CD4-positive, alpha-beta memory T cell (primary cell): Measurements from ENCODE around the gene CADM4. TPM values are rescaled to one million over a fixed set of nuclear protein-coding genes. Genes with fewer than 3 reads are reported as not detected.

Experiments
- CTCF ChIA-PET: fragments of 350-600 bp; sonication (Branson Sonifier 250); formaldehyde crosslinking; loops from one replicate; lab custom pipeline; 2021; ENCODE audit warnings: inconsistent platforms; ENCODE audit not compliant: partially characterized antibody; lab: Charles Lee
- POLR2A ChIA-PET: fragments of 350-600 bp; sonication (Branson Sonifier 250); formaldehyde crosslinking; loops from one replicate; lab custom pipeline; 2021; ENCODE audit not compliant: partially characterized antibody; lab: Charles Lee
- DNase-seq, 5 donors: peaks; one replicate each; pipeline versions ENCODE4 v3.0.0 to v3.0.0-alpha.2; 2020 to 2022; ENCODE audit warnings: mixed read lengths in 1 of 5
- H3K27ac ChIP-seq: one replicate; pipeline ENCODE4 v1.7.0; 2013; ENCODE audit warnings: low read depth, low read length
- H3K27me3 ChIP-seq: 2 replicates; pipeline ENCODE4 v1.7.0; 2013; ENCODE audit warnings: mild to moderate bottlenecking, low read length, moderate library complexity; ENCODE audit not compliant: insufficient read depth
- H3K36me3 ChIP-seq: 2 replicates; pipeline ENCODE4 v1.7.0; 2013; ENCODE audit warnings: mild to moderate bottlenecking, low read length, moderate library complexity; ENCODE audit not compliant: insufficient read depth
- H3K4me1 ChIP-seq: 2 replicates; pipeline ENCODE4 v1.7.0; 2013; ENCODE audit warnings: mild to moderate bottlenecking, low read length, moderate library complexity; ENCODE audit not compliant: insufficient read depth
- H3K4me3 ChIP-seq, 2 donors: one replicate each; pipeline ENCODE4 v1.7.0; 2013; ENCODE audit warnings: low read length in 2 of 2, mild to moderate bottlenecking in 1 of 2
- H3K9me3 ChIP-seq, 2 donors: one replicate each; pipeline ENCODE4 v1.7.0; 2013; ENCODE audit warnings: low read length in 2 of 2, control low read depth in 1 of 2; ENCODE audit not compliant: control insufficient read depth in 1 of 2
- H3K27ac Mint-ChIP-seq, 7 donors: one replicate each; pipeline ENCODE4 v1.8.0; 2020 to 2021; ENCODE audit warnings: mixed read lengths in 7 of 7, mild to moderate bottlenecking in 6 of 7, inconsistent platforms in 3 of 7, moderate library complexity in 3 of 7
- H3K27me3 Mint-ChIP-seq, 2 donors: one replicate each; pipeline ENCODE4 v1.8.0; 2020 to 2021; ENCODE audit warnings: mixed read lengths in 2 of 2
- H3K36me3 Mint-ChIP-seq, 2 donors: one replicate each; pipeline ENCODE4 v1.8.0; 2020 to 2021; ENCODE audit warnings: mixed read lengths in 2 of 2, inconsistent platforms in 1 of 2, mild to moderate bottlenecking in 1 of 2
- H3K4me1 Mint-ChIP-seq, 4 donors: one replicate each; pipeline ENCODE4 v1.8.0; 2020 to 2021; ENCODE audit warnings: mixed read lengths in 4 of 4, mild to moderate bottlenecking in 1 of 4
- H3K4me3 Mint-ChIP-seq, 8 donors: one replicate each; pipeline ENCODE4 v1.8.0; 2020 to 2021; ENCODE audit warnings: mixed read lengths in 8 of 8, mild to moderate bottlenecking in 7 of 8, moderate library complexity in 6 of 8, inconsistent platforms in 3 of 8
- H3K9me3 Mint-ChIP-seq, 8 donors: one replicate each; pipeline ENCODE4 v1.8.0; 2020 to 2021; ENCODE audit warnings: mixed read lengths in 8 of 8, mild to moderate bottlenecking in 5 of 8, inconsistent platforms in 3 of 8, moderate library complexity in 1 of 8
- intact Hi-C: fragments of 100-400 bp; cut with micrococcal nuclease; formaldehyde crosslinking; loops from one replicate; pipeline ENCODE4 v1.15.1; 2023
- polyA plus RNA-seq, 2 donors: library from polyadenylated mRNA; unstranded; fragments of 300-500 nt; fragmentation: Illumina TruSeq; gene quantifications; one replicate each; pipeline ENCODE4 v1.2.3, GENCODE V29; 2021
- total RNA-seq, 2 experiments: library from RNA; stranded (reverse); gene quantifications; one replicate each; pipeline ENCODE4 v1.2.3, GENCODE V29; 2021

CADM4 gene
- total and polyA plus RNA-seq, 4 experiments from 2014 or later = 0.18 to 0.49 (median 0.33) TPM; not detected in 1

- no peaks in the 10 kb centered on the region for H3K9me3 ChIP-seq
- DNase-seq = no peak
- ChIA-PET CTCF (interaction anchor here (0.9 to 7.2 kb wide), 16 partner anchors 11 to 214 kb away, joined by 3 to 245 read pairs (median 16); partner anchors contain the start of genes PINLYP and XRCC1), POLR2A (interaction anchor here (1.1 to 5.1 kb wide), 20 partner anchors 10 to 1376 kb away, joined by 3 to 61 read pairs (median 6); partner anchors contain the start of genes PHLDB3, PINLYP, PLAUR and XRCC1)
- Mint-ChIP-seq H3K4me3 (peak overlapping the region; percentile 93 to 98 (median 95)), H3K9me3 (no peaks in the 10 kb centered on the region), H3K27ac (peak overlapping the region; percentile 100), H3K4me1 (peaks cover 24 to 50% (median 37%) of the 10 kb centered on the region in 4 donors), H3K36me3 (peaks cover 4 to 43% of the 10 kb centered on the region in 2 donors), H3K27me3 (no peaks in the 10 kb centered on the region)
- intact Hi-C loops = loop anchor here (2.0 to 5.0 kb wide), 3 partner anchors 69 to 157 kb away; partner anchors contain the start of gene ETHE1
- H3K27me3 ChIP-seq = no peaks in the 10 kb centered on the region
- peak overlapping the region; percentile 93 for H3K27ac ChIP-seq
- peaks cover 26% of the 10 kb centered on the region for H3K4me1 ChIP-seq
- H3K36me3 ChIP-seq = peaks cover 26% of the 10 kb centered on the region
- peak overlapping the region; percentile 50 to 98 for H3K4me3 ChIP-seq
Measured at GRCh38 chr19:43595605-43595998, 44.0 kb downstream of the CADM4 start.

GRCh38 chr19:43594710-43595604, 44.7 kb downstream of the CADM4 start:
- H3K4me3 Mint-ChIP-seq = peak overlapping the region; percentile 93 to 98 (median 95)
- H3K4me3 ChIP-seq = peak overlapping the region; percentile 50 to 98
- no peaks in the 10 kb centered on the region for H3K9me3 ChIP-seq
- peak overlapping the region; percentile 93 for H3K27ac ChIP-seq
- peaks cover 4 to 42% of the 10 kb centered on the region in 2 donors for H3K36me3 Mint-ChIP-seq
- H3K27ac Mint-ChIP-seq = peak overlapping the region; percentile 100
- peaks cover 22% of the 10 kb centered on the region for H3K36me3 ChIP-seq
- no peaks in the 10 kb centered on the region for H3K9me3 Mint-ChIP-seq
- no peaks in the 10 kb centered on the region for H3K27me3 ChIP-seq
- H3K4me1 Mint-ChIP-seq = peaks cover 24 to 53% (median 37%) of the 10 kb centered on the region in 4 donors
- ChIA-PET POLR2A (interaction anchor here (0.9 to 5.1 kb wide), 21 partner anchors 10 to 190 kb away, joined by 3 to 61 read pairs (median 6); partner anchors contain the start of genes PINLYP, PLAUR, XRCC1 and ZNF428), CTCF (interaction anchor here (0.6 to 7.2 kb wide), 36 partner anchors 10 to 215 kb away, joined by 3 to 245 read pairs (median 7); partner anchors contain the start of genes PHLDB3, PINLYP, XRCC1 and ZNF575)
- peaks cover 26% of the 10 kb centered on the region for H3K4me1 ChIP-seq
- H3K27me3 Mint-ChIP-seq = no peaks in the 10 kb centered on the region
- intact Hi-C loops = loop anchor here (1.0 to 5.0 kb wide), 4 partner anchors 68 to 156 kb away; partner anchors contain the start of gene ETHE1
- peak; percentile 77 to 86 (median 80) for DNase-seq

GRCh38 chr19:43594081-43594697, 45.5 kb downstream of the CADM4 start:
- ChIA-PET POLR2A (interaction anchor here (0.9 to 5.1 kb wide), 19 partner anchors 19 to 191 kb away, joined by 3 to 61 read pairs (median 6); partner anchors contain the start of genes PINLYP, PLAUR, XRCC1 and ZNF575), CTCF (interaction anchor here (0.9 to 7.2 kb wide), 34 partner anchors 9 to 216 kb away, joined by 3 to 245 read pairs (median 8); partner anchors contain the start of genes PHLDB3, PINLYP, XRCC1 and ZNF575)
- intact Hi-C loops = loop anchor here (1.0 to 2.0 kb wide), 3 partner anchors 67 to 155 kb away; partner anchors contain the start of gene ETHE1
- H3K4me3 Mint-ChIP-seq = peak overlapping the region in 7 of 8 donors; percentile 27 to 98 (median 94)
- peaks cover 26% of the 10 kb centered on the region for H3K4me1 ChIP-seq
- H3K9me3 Mint-ChIP-seq = no peaks in the 10 kb centered on the region
- H3K4me1 Mint-ChIP-seq = peaks cover 27 to 58% (median 42%) of the 10 kb centered on the region in 4 donors
- peaks cover 7 to 36% of the 10 kb centered on the region in 2 donors for H3K36me3 Mint-ChIP-seq
- peak overlapping the region; percentile 22 to 100 (median 96) for H3K27ac Mint-ChIP-seq
- H3K4me3 ChIP-seq = no peak overlapping the region
- no peaks in the 10 kb centered on the region for H3K27me3 ChIP-seq
- no peaks in the 10 kb centered on the region for H3K27me3 Mint-ChIP-seq
- no peaks in the 10 kb centered on the region for H3K9me3 ChIP-seq
- peak overlapping the region; percentile 93 for H3K27ac ChIP-seq
- DNase-seq = no peak
- H3K36me3 ChIP-seq = peaks cover 14% of the 10 kb centered on the region

- H3K27me3 ChIP-seq = no peaks in the 10 kb centered on the region
- Mint-ChIP-seq H3K9me3 (no peaks in the 10 kb centered on the region), H3K36me3 (peaks cover 7 to 32% of the 10 kb centered on the region in 2 donors), H3K4me3 (peak overlapping the region in 1 of 8 donors; percentile 78), H3K27ac (peak overlapping the region in 2 of 7 donors; percentile 42 to 85), H3K27me3 (no peaks in the 10 kb centered on the region), H3K4me1 (peaks cover 23 to 50% (median 35%) of the 10 kb centered on the region in 4 donors)
- no peak overlapping the region for H3K4me3 ChIP-seq
- peaks cover 7% of the 10 kb centered on the region for H3K36me3 ChIP-seq
- DNase-seq = no peak
- H3K9me3 ChIP-seq = no peaks in the 10 kb centered on the region
- intact Hi-C loops = no loop called here
- CTCF ChIA-PET = interaction anchor here (3.9 to 7.2 kb wide), 4 partner anchors 23 to 145 kb away, joined by 16 to 245 read pairs (median 51); no protein-coding TSS in a partner anchor
- H3K27ac ChIP-seq = no peak overlapping the region
- peaks cover 21% of the 10 kb centered on the region for H3K4me1 ChIP-seq
- POLR2A ChIA-PET = interaction anchor here (4.4 to 5.1 kb wide), 2 partner anchors 18 to 38 kb away, joined by 49 to 61 read pairs; partner anchors contain the start of genes PINLYP and XRCC1
Measured at GRCh38 chr19:43592800-43593350, 46.8 kb downstream of the CADM4 start.

GRCh38 chr19:43591904-43592772, 47.5 kb downstream of the CADM4 start:
- Histone ChIP-seq H3K4me1 (peaks cover 14% of the 10 kb centered on the region), H3K27ac (no peak overlapping the region), H3K9me3 (no peaks in the 10 kb centered on the region), H3K27me3 (no peaks in the 10 kb centered on the region), H3K36me3 (peaks cover 7% of the 10 kb centered on the region), H3K4me3 (no peak overlapping the region)
- Mint-ChIP-seq H3K4me1 (peaks cover 16 to 43% (median 28%) of the 10 kb centered on the region in 4 donors), H3K36me3 (peaks cover 7 to 29% of the 10 kb centered on the region in 2 donors), H3K4me3 (no peak overlapping the region), H3K27me3 (no peaks in the 10 kb centered on the region), H3K27ac (no peak overlapping the region), H3K9me3 (no peaks in the 10 kb centered on the region)
- no peak for DNase-seq
- CTCF ChIA-PET = interaction anchor here (4.2 to 7.2 kb wide), 2 partner anchors 30 to 39 kb away, joined by 59 to 245 read pairs; no protein-coding TSS in a partner anchor
- intact Hi-C loops = no loop called here
- POLR2A ChIA-PET = interaction anchor here (0.6 kb wide), 1 partner anchor 30 kb away, joined by 3 read pairs; no protein-coding TSS in a partner anchor
